H7 (cell line): ENCODE results near the gene NPTXR. TPM values are rescaled to one million over a fixed set of nuclear protein-coding genes. Genes with fewer than 3 reads are reported as not detected.

ENCODE experiments used
- DNase-seq: peaks from one replicate; pipeline ENCODE4 v3.0.0; 2012
- H3K27me3 ChIP-seq: 2 replicates; pipeline ENCODE4 v1.6.0; 2011; ENCODE audit warnings: mild to moderate bottlenecking, low read length; ENCODE audit not compliant: control insufficient read depth, insufficient read depth
- H3K36me3 ChIP-seq: replicated peaks from 2 replicates; pipeline ENCODE4 v1.5.1; 2011; ENCODE audit warnings: low read length; ENCODE audit not compliant: control insufficient read depth, insufficient read depth
- H3K4me3 ChIP-seq: 2 replicates; pipeline ENCODE4 v1.5.1; 2011; ENCODE audit warnings: low read depth, mild to moderate bottlenecking, control low read depth, low read length, moderate library complexity; ENCODE audit not compliant: insufficient read depth
- total RNA-seq: library from RNA; depleted of rRNA; stranded (reverse); fragments of >200 nt; shearing (Covaris generic); gene quantifications from 2 replicates; pipeline ENCODE4 v1.2.3, GENCODE V29; 2014

The NPTXR gene
- total RNA-seq, 1 experiment from 2014 or later = 3.7 TPM

- DNase-seq = peak; percentile 96
- Histone ChIP-seq H3K4me3 (peak within 1 kb of the TSS; percentile 69), H3K36me3 (no peaks in the 10 kb centered on the region), H3K27me3 (0 out of 2 replicates have a peak, but pooled peaks cover 2% of the 10 kb centered on the region)
These were observed 49.9 kb downstream of the NPTXR start, which contains the start of gene DNAL4 for GRCh38 chr22:38793721-38794466. Gene DNAL4, minus strand, starts transcription at chr22:38794143. Its CDS starts 11,412 bp downstream, at chr22:38782731.

- Histone ChIP-seq H3K36me3 (no peaks in the 10 kb centered on the region), H3K27me3 (0 out of 2 replicates have a peak, but pooled peaks cover 2% of the 10 kb centered on the region), H3K4me3 (peak overlapping the region; percentile 69)
- DNase-seq = no peak
These were observed 50.5 kb downstream of the NPTXR start for GRCh38 chr22:38793317-38793716.

- Histone ChIP-seq H3K4me3 (no peak overlapping the region), H3K36me3 (no peaks in the 10 kb centered on the region), H3K27me3 (0 out of 2 replicates have a peak, but pooled peaks cover 2% of the 10 kb centered on the region)
- DNase-seq = no peak
These were observed 51.0 kb downstream of the NPTXR start for GRCh38 chr22:38792833-38793232.

DNA sequence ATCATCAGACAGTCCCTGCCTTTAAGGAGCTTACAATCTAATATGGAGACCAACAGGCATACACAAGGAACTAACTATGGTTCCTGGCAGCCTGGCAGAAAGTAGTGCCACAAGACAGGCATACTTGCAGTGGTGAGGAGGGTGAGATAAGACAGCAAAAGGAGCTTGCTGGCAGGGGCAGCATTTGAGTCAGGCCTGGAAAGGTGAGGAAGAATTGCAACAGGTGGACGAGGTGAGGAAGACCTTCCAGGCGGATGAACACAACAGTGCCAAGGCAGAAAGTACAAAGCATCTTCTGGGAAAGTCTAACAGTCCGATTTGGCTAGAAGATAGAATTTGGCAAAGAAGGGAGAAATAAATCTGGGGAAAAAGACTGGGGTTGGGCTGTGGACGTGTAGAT is 54.2 kb downstream of the NPTXR start:
- no peaks in the 10 kb centered on the region for H3K27me3 ChIP-seq
- H3K36me3 ChIP-seq = no peaks in the 10 kb centered on the region
- no peak for DNase-seq
- H3K4me3 ChIP-seq = no peak overlapping the region

DNA sequence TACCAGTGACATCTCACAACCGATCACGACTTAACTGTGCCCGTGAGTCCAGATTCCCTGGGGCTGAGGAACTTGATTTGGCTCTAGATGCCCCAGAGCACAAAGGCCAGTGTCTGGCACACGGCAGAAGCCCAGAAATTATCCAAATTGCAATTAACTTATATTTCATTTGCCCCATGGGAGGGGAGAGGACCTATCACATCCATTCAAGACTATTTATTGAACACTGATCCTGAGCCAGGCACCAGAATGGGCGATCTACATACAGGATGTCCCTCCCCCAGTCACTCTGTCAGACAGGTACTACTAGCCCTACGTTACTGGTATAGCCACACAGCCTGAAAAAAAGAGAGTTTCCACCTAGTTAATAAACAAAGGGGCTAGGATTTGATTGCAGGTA is 55.0 kb downstream of the NPTXR start:
- DNase-seq = no peak
- Histone ChIP-seq H3K36me3 (no peaks in the 10 kb centered on the region), H3K4me3 (no peak overlapping the region), H3K27me3 (no peaks in the 10 kb centered on the region)

DNA sequence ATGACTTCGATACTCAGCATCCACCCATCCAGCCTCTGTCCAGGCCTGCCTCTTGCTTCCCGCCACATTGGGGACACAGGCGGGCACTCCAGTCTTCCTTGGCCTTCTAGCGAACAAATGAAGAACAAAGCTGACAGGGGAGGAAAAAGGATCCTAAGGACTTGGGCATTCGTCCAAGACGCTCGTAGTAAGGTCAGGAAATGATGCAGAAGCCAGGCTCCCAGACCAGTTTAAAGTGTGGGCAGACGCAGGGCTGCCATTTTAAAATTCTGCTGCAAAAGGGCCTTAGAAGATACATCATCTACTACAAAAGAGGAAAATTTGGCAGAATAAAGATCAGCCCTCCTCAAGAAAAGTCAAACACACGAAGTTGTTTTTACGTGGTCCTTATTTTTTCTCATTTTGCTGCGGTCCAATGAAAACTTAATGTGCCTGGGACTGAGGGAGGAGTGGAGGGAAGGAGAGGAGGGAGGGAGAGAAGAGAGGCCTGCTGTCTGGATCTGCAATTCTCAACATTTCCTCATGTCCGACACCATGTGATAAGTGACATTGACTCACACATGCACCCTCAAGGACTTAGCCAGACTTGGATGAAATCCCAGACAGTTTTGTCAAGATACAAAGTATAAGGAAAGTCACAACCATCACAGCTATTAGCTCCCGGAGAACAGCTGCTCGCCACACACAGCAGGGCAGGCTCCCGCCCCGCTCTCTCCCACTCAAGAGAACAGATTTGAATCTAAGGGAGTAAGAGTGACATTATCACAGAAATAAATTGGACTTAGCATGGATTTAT is 55.6 kb downstream of the NPTXR start:
- no peaks in the 10 kb centered on the region for H3K36me3 ChIP-seq
- H3K27me3 ChIP-seq = no peaks in the 10 kb centered on the region
- DNase-seq = no peak
- no peak overlapping the region for H3K4me3 ChIP-seq

- Histone ChIP-seq H3K27me3 (no peaks in the 10 kb centered on the region), H3K4me3 (no peak overlapping the region), H3K36me3 (no peaks in the 10 kb centered on the region)
- DNase-seq = no peak
These were observed 57.2 kb downstream of the NPTXR start for GRCh38 chr22:38786631-38787030.

DNA sequence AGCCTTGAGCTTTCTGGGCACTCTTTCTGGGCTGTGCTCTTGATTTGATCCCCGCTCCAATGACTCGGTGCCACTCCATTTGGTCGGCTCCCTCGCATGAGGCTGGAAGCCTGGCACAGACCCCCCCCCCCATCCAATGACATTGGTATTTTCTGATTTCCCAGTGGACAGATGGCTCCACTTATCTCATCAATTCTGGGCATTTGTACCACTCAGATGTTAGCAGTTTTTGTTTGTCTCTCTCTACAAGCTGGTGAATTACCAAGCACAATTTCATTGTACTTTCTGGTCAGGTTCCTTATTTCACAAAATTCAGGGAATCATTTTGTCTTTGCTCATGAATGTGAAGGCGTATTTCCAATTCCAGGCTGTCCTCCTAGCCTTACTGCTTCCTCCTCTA is 59.0 kb downstream of the NPTXR start:
- Histone ChIP-seq H3K27me3 (no peaks in the 10 kb centered on the region), H3K4me3 (no peak overlapping the region), H3K36me3 (no peaks in the 10 kb centered on the region)
- no peak for DNase-seq

- Histone ChIP-seq H3K4me3 (no peak overlapping the region), H3K27me3 (no peaks in the 10 kb centered on the region), H3K36me3 (no peaks in the 10 kb centered on the region)
- no peak for DNase-seq
These were observed 59.8 kb downstream of the NPTXR start for GRCh38 chr22:38784035-38784434.

- no peak overlapping the region for H3K4me3 ChIP-seq
- no peaks in the 10 kb centered on the region for H3K36me3 ChIP-seq
- no peak for DNase-seq
- no peaks in the 10 kb centered on the region for H3K27me3 ChIP-seq
These were observed 60.7 kb downstream of the NPTXR start for GRCh38 chr22:38783095-38783615.

- no peaks in the 10 kb centered on the region for H3K27me3 ChIP-seq
- no peak overlapping the region for H3K4me3 ChIP-seq
- peak; percentile 84 for DNase-seq
- no peaks in the 10 kb centered on the region for H3K36me3 ChIP-seq
These were observed 61.3 kb downstream of the NPTXR start for GRCh38 chr22:38782402-38783094.

GRCh38 chr22:38781033-38781432 is 62.8 kb downstream of the NPTXR start:
- Histone ChIP-seq H3K36me3 (no peaks in the 10 kb centered on the region), H3K4me3 (no peak overlapping the region), H3K27me3 (no peaks in the 10 kb centered on the region)
- DNase-seq = peak; percentile 48

GRCh38 chr22:38777087-38777671 is 66.6 kb downstream of the NPTXR start:
- Histone ChIP-seq H3K27me3 (no peaks in the 10 kb centered on the region), H3K4me3 (no peak overlapping the region), H3K36me3 (no peaks in the 10 kb centered on the region)
- DNase-seq = peak; percentile 46

DNA sequence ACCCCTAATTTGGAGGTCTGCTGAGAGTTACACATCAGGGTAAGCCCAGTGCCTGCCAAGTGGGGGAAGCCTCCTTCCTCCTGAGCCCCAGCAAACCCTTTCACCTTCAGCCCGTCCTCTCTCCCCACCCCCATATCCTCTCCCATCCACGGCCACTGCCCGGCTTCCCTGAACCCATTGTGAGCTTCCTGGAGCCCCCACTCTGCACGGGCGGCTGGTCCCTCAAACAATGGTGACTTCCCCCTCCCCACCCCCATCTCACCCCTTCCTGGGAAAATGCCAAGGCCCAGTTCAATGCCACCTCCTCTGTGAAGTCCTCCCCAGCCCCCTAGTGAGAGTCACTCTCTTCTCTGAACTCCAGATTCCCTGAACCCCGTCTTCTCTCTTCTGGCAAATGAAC is 67.7 kb downstream of the NPTXR start:
- no peaks in the 10 kb centered on the region for H3K27me3 ChIP-seq
- H3K4me3 ChIP-seq = no peak overlapping the region
- peak; percentile 50 for DNase-seq
- H3K36me3 ChIP-seq = no peaks in the 10 kb centered on the region
